Measurements from ENCODE around the gene EIF3CL. TPM values are rescaled to one million over a fixed set of nuclear protein-coding genes. Genes with fewer than 3 reads are reported as not detected.
A peak's percentile ranks its signal among the peaks of the same experiment; 100 is the strongest.
"Not testable (repeated sequence)": the region's sequence is repeated elsewhere in the genome, so short reads cannot be mapped to it uniquely, and the experiment has no call there.

The EIF3CL gene
- total RNA-seq, 2 experiments from 2014 or later = 88.3 to 96.9 TPM

DNA sequence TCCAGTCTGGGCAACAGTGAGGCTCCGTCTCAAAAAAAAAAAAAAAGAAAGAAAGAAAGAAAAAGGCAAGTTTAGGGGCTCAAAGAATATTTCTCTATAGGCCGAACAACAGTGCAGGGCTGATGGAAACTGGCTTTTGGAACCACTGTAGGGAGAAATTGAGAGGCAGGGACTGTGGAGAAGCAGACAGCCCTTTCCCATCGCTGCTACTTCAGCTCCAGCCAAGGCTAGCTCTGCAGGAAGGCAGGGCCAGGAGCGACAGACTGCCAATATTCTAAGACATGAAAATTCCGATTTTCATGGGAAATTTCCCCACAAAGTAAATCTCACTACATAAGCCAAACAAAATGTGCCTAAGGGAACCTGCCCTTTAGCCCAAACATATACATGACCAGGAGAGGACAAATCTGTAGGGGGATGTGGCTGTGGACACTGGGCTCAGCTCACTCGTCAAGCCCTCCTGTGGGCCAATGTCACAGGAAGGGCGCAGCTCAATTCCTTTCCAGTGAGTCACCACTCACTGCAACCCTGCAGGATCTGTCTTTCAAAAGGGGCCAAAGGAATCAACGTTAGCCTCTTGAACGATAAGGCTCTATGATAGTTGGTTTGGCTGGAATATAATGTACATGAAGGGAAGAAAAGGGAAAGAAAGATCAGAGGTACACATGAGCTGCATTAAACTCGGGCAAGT, 21.3 kb downstream of the EIF3CL start:
- H3K27me3 Mint-ChIP-seq (ENCODE audit: low read depth); H3K27ac Mint-ChIP-seq; DNase-seq; H3K36me3 Mint-ChIP-seq (ENCODE audit: low read depth); H3K9me3 Mint-ChIP-seq; H3K4me1 Mint-ChIP-seq (ENCODE audit: low read depth); intact Hi-C loops (cut with micrococcal nuclease); H3K4me3 Mint-ChIP-seq; CTCF ChIA-PET: not testable (repeated sequence)

DNA sequence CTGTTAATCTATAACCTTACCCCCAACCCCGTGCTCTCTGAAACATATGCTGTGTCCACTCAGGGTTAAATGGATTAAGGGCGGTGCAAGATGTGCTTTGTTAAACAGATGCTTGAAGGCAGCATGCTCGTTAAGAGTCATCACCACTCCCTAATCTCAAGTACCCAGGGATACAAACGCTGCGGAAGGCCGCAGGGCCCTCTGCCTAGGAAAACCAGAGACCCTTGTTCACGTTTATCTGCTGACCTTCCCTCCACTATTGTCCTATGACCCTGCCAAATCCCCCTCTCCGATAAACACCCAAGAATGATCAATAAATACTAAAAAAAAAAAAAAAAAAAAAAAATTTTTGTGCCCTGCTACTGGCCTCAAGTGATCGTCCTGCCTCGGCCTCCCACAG, 25.8 kb downstream of the EIF3CL start:
- H3K36me3 Mint-ChIP-seq (ENCODE audit: low read depth); intact Hi-C loops (cut with micrococcal nuclease); DNase-seq; H3K27me3 Mint-ChIP-seq (ENCODE audit: low read depth); CTCF ChIA-PET; H3K4me1 Mint-ChIP-seq (ENCODE audit: low read depth); H3K4me3 Mint-ChIP-seq; H3K27ac Mint-ChIP-seq; H3K9me3 Mint-ChIP-seq: not testable (repeated sequence)

DNA sequence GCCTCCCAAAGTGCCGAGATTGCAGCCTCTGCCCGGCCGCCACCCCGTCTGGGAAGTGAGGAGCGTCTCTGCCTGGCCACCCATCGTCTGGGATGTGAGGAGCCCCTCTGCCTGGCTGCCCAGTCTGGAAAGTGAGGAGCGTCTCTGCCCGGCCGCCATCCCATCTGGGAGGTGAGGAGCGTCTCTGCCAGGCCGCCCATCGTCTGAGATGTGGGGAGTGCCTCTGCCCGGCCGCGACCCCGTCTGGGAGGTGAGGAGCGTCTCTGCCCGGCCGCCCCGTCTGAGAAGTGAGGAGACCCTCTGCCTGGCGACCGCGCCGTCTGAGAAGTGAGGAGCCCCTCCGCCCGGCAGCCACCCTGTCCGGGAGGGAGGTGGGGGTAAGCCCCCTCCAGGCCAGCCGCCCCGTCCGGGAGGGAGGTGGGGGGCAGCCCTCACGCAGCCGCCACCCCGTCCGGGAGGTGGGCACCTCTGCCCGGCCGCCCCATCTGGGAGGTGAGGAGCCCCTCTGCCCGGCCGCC, 26.5 kb downstream of the EIF3CL start:
- H3K4me1 Mint-ChIP-seq (ENCODE audit: low read depth); CTCF ChIA-PET; H3K9me3 Mint-ChIP-seq; DNase-seq; H3K36me3 Mint-ChIP-seq (ENCODE audit: low read depth); intact Hi-C loops (cut with micrococcal nuclease); H3K4me3 Mint-ChIP-seq; H3K27ac Mint-ChIP-seq; H3K27me3 Mint-ChIP-seq (ENCODE audit: low read depth): not testable (repeated sequence)

DNA sequence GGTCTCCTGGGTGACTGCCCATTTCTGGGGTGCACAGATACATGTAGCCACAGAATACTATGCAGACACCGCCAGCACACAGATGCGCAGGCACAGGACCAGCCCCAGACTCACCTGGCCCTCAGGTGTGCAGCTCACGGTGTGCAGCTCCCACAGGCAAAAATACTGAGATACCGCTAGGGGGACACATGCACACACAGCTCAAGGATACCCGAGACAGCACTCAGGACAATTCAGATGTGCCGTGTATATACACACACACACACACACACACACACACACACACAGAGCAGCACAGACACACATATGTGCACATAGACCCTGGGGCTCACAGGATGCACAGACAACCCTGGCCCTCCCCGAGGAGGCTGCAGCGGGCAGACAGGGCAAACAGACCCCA, 28.5 kb downstream of the EIF3CL start:
- peak; percentile 5 for DNase-seq
- CTCF ChIA-PET; H3K4me3 Mint-ChIP-seq; H3K36me3 Mint-ChIP-seq (ENCODE audit: low read depth); H3K27me3 Mint-ChIP-seq (ENCODE audit: low read depth); H3K4me1 Mint-ChIP-seq (ENCODE audit: low read depth); H3K27ac Mint-ChIP-seq; H3K9me3 Mint-ChIP-seq; intact Hi-C loops (cut with micrococcal nuclease): not testable (repeated sequence)

DNA sequence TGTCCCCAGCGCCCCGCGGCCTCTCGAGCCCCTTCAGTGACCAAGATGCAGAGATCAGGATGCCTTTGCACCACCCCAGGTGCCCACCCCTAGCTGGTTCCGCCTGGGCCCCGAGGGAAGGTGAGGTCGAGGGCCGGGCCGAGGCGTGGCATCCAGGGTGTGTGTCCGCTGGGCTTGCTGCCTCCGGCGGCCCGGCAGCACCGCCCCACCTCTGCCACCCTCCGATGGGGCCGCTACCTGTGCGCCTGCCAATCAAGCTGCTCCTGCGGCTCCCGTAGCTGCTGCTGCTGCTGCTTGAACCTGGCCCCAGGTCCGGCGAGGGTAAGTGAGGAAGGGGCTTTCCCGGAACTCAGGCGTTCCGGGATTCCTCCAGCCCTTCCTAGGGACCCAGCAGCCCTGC, 29.4 kb downstream of the EIF3CL start:
- H3K36me3 Mint-ChIP-seq (ENCODE audit: low read depth); intact Hi-C loops (cut with micrococcal nuclease); DNase-seq; H3K4me3 Mint-ChIP-seq; H3K4me1 Mint-ChIP-seq (ENCODE audit: low read depth); H3K27ac Mint-ChIP-seq; CTCF ChIA-PET; H3K9me3 Mint-ChIP-seq; H3K27me3 Mint-ChIP-seq (ENCODE audit: low read depth): not testable (repeated sequence)

DNA sequence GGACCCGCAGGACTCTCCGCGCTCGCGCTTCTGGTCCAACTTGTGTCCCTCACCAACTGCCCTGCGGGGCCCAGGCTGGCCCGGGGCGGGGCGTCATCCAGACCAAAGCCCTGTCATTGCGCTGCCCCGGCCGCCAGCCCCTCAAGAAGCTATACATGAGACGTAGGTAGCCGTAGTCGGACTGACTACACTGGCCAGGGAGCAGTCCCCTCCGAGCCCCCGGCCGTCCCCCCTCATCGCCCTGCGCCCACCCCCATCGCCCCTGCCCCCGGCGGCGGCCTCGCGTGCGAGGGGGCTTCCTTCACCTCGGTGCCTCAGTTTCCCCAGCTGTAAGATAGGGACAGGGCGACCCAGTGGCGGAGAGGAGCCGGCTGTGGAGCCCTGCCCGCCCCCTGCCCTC, 35.7 kb downstream of the EIF3CL start:
- DNase-seq; H3K4me1 Mint-ChIP-seq (ENCODE audit: low read depth); H3K9me3 Mint-ChIP-seq; H3K27me3 Mint-ChIP-seq (ENCODE audit: low read depth); intact Hi-C loops (cut with micrococcal nuclease); H3K4me3 Mint-ChIP-seq; CTCF ChIA-PET; H3K36me3 Mint-ChIP-seq (ENCODE audit: low read depth); H3K27ac Mint-ChIP-seq: not testable (repeated sequence)

DNA sequence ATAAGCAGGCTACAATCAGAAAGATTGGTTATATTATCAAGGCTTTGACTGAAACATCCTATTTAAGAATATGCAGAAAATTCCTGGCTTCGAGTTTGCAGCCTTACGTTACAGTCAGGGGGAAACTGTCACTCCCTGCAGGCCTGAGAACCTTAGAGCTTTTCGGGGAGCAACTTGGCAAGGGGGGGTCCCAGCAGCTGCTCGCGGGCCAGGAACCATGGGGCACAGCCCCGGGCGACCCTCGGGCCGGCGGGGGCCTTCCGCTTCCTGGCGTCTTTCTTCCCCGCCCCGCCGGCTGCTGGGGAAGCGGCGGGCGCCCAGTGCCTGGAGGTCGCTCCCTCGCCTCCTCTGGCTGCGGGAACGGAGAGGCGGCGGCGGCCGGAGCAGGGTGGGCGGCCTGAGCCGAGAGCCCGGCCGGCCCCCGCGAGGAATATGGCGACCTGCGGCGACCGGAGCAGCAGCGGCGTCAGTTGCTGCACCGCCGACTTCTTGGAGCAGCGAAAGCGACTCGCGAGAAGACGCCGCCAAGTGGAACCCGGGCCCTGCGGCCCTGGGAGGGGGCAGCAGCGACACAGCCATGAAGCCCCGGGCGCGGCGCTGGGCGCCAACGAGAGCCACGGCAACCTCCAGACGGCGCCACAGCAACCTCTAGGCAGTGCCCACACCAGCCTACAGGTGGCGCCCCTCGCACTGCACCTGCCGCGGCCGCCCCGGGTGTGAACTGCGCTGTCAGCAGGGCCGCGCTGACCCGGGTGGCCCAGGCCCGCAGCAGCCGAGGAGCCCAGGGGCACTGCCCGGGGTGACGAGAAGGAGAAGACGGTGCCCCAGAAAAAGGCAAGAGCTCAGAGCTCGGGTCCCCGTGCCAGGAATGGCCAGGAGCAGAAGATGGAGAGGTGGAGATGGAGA, 39.1 kb downstream of the EIF3CL start:
- H3K27me3 Mint-ChIP-seq (ENCODE audit: low read depth); H3K9me3 Mint-ChIP-seq; H3K36me3 Mint-ChIP-seq (ENCODE audit: low read depth); H3K27ac Mint-ChIP-seq; H3K4me3 Mint-ChIP-seq; intact Hi-C loops (cut with micrococcal nuclease); H3K4me1 Mint-ChIP-seq (ENCODE audit: low read depth); CTCF ChIA-PET: not testable (repeated sequence)
- peak; percentile 10 for DNase-seq

DNA sequence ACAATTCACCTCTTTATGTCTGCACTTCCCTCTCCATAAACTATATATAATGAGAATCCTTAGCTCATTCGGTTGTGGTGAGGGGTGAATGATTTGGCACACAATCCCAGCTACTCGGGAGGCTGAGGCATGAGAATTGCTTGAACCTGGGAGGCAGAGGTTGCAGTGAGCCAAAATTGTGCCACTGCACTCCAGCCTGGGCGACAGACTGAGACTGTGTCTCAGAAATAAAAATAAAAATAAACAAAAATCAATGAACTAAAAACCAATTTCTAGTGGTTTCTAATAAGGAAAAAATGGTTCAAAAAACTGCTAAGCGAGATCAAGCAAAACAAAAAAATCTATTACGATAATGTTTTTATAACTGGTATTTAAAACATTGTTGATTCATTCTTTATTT, 40.2 kb downstream of the EIF3CL start, which contains the start of gene NPIPB6:
TSS of gene NPIPB6 (minus strand) at position 101 of the 400 bp plus-strand sequence. CDS start 686 bp downstream, outside the sequence.
- H3K9me3 Mint-ChIP-seq; intact Hi-C loops (cut with micrococcal nuclease); H3K36me3 Mint-ChIP-seq (ENCODE audit: low read depth); CTCF ChIA-PET; H3K27ac Mint-ChIP-seq; DNase-seq; H3K4me1 Mint-ChIP-seq (ENCODE audit: low read depth); H3K27me3 Mint-ChIP-seq (ENCODE audit: low read depth); H3K4me3 Mint-ChIP-seq: not testable (repeated sequence)

DNA sequence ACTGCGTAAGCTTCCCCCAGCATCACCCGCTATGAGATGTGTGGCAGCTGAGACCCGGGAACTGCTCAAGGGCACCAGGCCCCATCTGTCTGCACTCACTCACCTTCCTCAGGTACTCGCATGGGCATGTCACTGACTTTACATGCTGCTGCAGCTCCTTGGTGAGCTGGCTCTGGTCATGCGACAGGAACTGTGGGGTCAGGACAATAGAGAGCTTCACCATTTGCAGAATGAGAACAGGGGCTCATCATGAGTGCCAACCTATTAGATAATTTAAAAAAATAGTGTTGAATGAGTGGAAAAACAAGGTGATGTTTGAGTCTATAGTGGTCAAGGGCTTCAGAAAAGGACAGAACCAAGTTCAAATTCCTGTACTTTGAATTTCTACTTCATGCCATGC, 41.0 kb downstream of the EIF3CL start:
- H3K9me3 Mint-ChIP-seq; CTCF ChIA-PET; H3K27ac Mint-ChIP-seq; H3K27me3 Mint-ChIP-seq (ENCODE audit: low read depth); H3K36me3 Mint-ChIP-seq (ENCODE audit: low read depth); DNase-seq; H3K4me3 Mint-ChIP-seq; H3K4me1 Mint-ChIP-seq (ENCODE audit: low read depth); intact Hi-C loops (cut with micrococcal nuclease): not testable (repeated sequence)

DNA sequence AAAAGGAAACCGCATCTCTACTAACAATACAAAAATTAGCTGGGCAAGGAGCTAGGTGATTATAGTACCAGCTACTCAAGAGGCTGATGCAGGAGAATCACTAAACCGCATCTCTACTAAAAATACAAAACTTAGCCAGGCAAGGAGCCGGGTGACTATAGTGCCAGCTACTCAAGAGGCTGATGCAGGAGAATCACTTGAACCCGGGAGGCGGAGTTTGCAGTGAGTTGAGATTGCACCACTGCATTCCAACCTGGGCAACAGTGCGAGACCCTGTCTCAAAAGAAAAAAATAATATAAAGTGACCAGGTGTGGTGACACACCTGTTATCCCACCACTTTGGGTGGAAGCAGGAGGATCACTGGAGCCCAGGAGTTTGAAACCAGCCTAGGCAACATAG, 65.4 kb downstream of the EIF3CL start:
- DNase-seq; H3K4me1 Mint-ChIP-seq (ENCODE audit: low read depth); H3K4me3 Mint-ChIP-seq; H3K9me3 Mint-ChIP-seq; H3K27ac Mint-ChIP-seq; intact Hi-C loops (cut with micrococcal nuclease); H3K27me3 Mint-ChIP-seq (ENCODE audit: low read depth); CTCF ChIA-PET; H3K36me3 Mint-ChIP-seq (ENCODE audit: low read depth): not testable (repeated sequence)

DNA sequence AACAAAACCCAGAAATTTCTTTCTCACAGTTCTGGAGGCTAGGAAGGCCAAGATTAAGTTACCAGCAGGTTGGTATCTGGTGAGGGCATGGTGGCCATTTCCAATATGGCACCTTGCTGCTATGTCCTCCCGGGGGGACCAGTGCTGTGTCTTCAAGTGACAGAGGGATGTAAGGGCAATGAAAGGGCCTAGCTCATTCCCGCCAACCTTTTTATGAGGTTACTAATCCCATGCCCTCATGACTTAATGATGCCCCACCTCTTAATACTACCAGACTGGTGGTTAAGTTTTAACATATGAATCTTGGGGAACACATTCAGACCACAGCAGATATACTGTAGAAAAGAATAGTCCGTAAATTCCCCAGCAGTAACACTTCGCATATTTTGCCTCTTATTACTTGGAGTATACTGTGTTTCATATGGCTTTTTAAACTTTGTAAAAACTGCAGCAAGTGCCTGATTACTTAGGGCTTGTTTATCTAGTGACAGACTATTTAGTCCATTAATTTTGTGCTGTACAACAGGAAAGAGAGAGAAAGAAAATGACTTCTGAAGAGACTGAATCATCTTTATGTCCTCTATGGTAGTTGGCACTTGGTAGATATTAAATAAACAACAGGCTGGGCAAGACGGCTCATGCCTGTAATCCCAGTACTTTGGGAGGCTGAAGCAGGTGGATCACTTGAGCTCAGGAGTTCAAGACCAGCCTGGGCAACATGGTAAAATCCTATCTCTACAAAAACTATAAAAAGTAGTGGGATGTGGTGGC, 66.5 kb downstream of the EIF3CL start:
- intact Hi-C loops (cut with micrococcal nuclease); H3K4me1 Mint-ChIP-seq (ENCODE audit: low read depth); H3K27ac Mint-ChIP-seq; DNase-seq; CTCF ChIA-PET; H3K27me3 Mint-ChIP-seq (ENCODE audit: low read depth); H3K4me3 Mint-ChIP-seq; H3K9me3 Mint-ChIP-seq; H3K36me3 Mint-ChIP-seq (ENCODE audit: low read depth): not testable (repeated sequence)

DNA sequence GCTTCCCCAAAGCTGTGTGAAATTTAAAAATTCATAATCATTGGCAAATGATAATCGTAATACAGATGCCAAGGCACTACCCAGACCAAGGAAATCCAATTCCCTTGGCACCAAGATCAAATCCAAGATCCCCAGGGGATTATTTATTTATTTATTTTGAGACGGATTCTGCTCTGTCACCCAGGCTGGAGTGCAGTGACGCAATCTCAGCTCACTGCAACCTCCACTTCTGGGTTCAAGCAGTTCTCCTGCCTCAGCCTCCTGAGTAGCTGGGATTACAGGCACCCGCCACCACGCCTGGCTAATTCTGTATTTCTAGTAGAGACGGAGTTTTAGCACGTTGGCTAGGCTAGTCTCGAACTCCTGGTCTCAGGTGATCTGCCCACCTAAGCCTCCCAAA, 68.0 kb downstream of the EIF3CL start:
- H3K9me3 Mint-ChIP-seq; H3K36me3 Mint-ChIP-seq (ENCODE audit: low read depth); H3K4me3 Mint-ChIP-seq; CTCF ChIA-PET; H3K27ac Mint-ChIP-seq; H3K27me3 Mint-ChIP-seq (ENCODE audit: low read depth); intact Hi-C loops (cut with micrococcal nuclease); H3K4me1 Mint-ChIP-seq (ENCODE audit: low read depth); DNase-seq: not testable (repeated sequence)
